RWPE2 (cell line): Measurements from ENCODE around the gene FRG2C.
"Not testable (repeated sequence)": the region's sequence is repeated elsewhere in the genome, so short reads cannot be mapped to it uniquely, and the experiment has no call there.

Experiments
- ATAC-seq: fragments of 200-7000 bp; cut with Tn5 transposase; 3 replicates; pipeline ENCODE4 v1.9.1; 2021; ENCODE audit warnings: low read depth
- DNase-seq: peaks from one replicate; pipeline ENCODE4 v3.0.0-alpha.2; 2020; ENCODE audit warnings: low spot score
- H3K27ac ChIP-seq: fragments of 450-650 bp; 2 replicates; pipeline ENCODE4 v1.5.1; 2017; ENCODE audit warnings: mild to moderate bottlenecking; ENCODE audit not compliant: poor library complexity, severe bottlenecking
- H3K27me3 ChIP-seq: fragments of 250-450 bp; sonication (Bioruptor Pico); 2 replicates; pipeline ENCODE4 v1.5.1; 2021; ENCODE audit warnings: mild to moderate bottlenecking, moderate library complexity; ENCODE audit not compliant: insufficient read depth, poor library complexity, severe bottlenecking
- H3K36me3 ChIP-seq: fragments of 250-450 bp; sonication (Bioruptor Pico); 2 replicates; pipeline ENCODE4 v1.5.1; 2020; ENCODE audit warnings: low read depth, mild to moderate bottlenecking, moderate library complexity
- H3K4me1 ChIP-seq: fragments of 250-450 bp; sonication (Bioruptor Pico); 2 replicates; pipeline ENCODE4 v1.5.1; 2021; ENCODE audit warnings: mild to moderate bottlenecking, moderate library complexity; ENCODE audit not compliant: insufficient read depth, poor library complexity, severe bottlenecking
- H3K4me3 ChIP-seq: fragments of 250-450 bp; sonication (Bioruptor Pico); 2 replicates; pipeline ENCODE4 v1.5.1; 2021; ENCODE audit warnings: mild to moderate bottlenecking, moderate library complexity; ENCODE audit not compliant: severe bottlenecking
- H3K9me3 ChIP-seq: fragments of 250-450 bp; sonication (Bioruptor Pico); 2 replicates; pipeline ENCODE4 v1.5.1; 2021; ENCODE audit warnings: mild to moderate bottlenecking, moderate library complexity; ENCODE audit not compliant: severe bottlenecking
- CTCF ChIP-seq: fragments of 450-650 bp; IDR thresholded peaks from one replicate; pipeline ENCODE4 v1.5.1; 2017; ENCODE audit warnings: mild to moderate bottlenecking, moderate library complexity; ENCODE audit not compliant: poor library complexity, severe bottlenecking

FRG2C gene

GRCh38 chr3:75643031-75643800 lies 20.9 kb upstream of the FRG2C start:
- not testable (repeated sequence) for H3K4me3 ChIP-seq, H3K36me3 ChIP-seq, DNase-seq, H3K9me3 ChIP-seq, H3K27ac ChIP-seq, H3K27me3 ChIP-seq, ATAC-seq, H3K4me1 ChIP-seq
- TF ChIP-seq CTCF: peak; percentile 66

- DNase-seq, H3K4me3 ChIP-seq, H3K27me3 ChIP-seq, H3K9me3 ChIP-seq, ATAC-seq, H3K27ac ChIP-seq, H3K36me3 ChIP-seq, H3K4me1 ChIP-seq: not testable (repeated sequence)
These were observed 18.6 kb upstream of the FRG2C start for GRCh38 chr3:75645548-75645947.

GRCh38 chr3:75650191-75650590 lies 13.9 kb upstream of the FRG2C start:
- H3K4me1 ChIP-seq: no peaks in the 10 kb centered on the region
- no peak for ATAC-seq
- H3K4me3 ChIP-seq: no peak overlapping the region
- no peak for TF ChIP-seq CTCF
- H3K27ac ChIP-seq: no peak overlapping the region
- no peaks in the 10 kb centered on the region for H3K36me3 ChIP-seq
- H3K27me3 ChIP-seq: peaks cover 9% of the 10 kb centered on the region
- DNase-seq: no peak
- H3K9me3 ChIP-seq: no peaks in the 10 kb centered on the region

GRCh38 chr3:75655101-75655904 lies 8.8 kb upstream of the FRG2C start:
- ATAC-seq: not testable (repeated sequence)

GRCh38 chr3:75655956-75656355 lies 8.2 kb upstream of the FRG2C start:
- not testable (repeated sequence) for DNase-seq, H3K4me3 ChIP-seq, H3K36me3 ChIP-seq, H3K9me3 ChIP-seq, ATAC-seq, H3K27ac ChIP-seq, H3K4me1 ChIP-seq
- H3K27me3 ChIP-seq: peaks cover 42% of the 10 kb centered on the region

More at GRCh38 chr3:75655101-75655904, 8.8 kb upstream of the FRG2C start:
- H3K4me1 ChIP-seq, DNase-seq, H3K4me3 ChIP-seq, H3K9me3 ChIP-seq, H3K36me3 ChIP-seq, H3K27ac ChIP-seq: not testable (repeated sequence)
- H3K27me3 ChIP-seq: peaks cover 42% of the 10 kb centered on the region

GRCh38 chr3:75658411-75659107 lies 5.6 kb upstream of the FRG2C start:
- not testable (repeated sequence) for H3K9me3 ChIP-seq, H3K4me3 ChIP-seq, H3K4me1 ChIP-seq, ATAC-seq, DNase-seq, H3K27ac ChIP-seq, H3K36me3 ChIP-seq
- peaks cover 42% of the 10 kb centered on the region for H3K27me3 ChIP-seq

- H3K4me1 ChIP-seq, H3K27ac ChIP-seq, DNase-seq, ATAC-seq, H3K4me3 ChIP-seq, H3K9me3 ChIP-seq, H3K36me3 ChIP-seq: not testable (repeated sequence)
- H3K27me3 ChIP-seq: peaks cover 40% of the 10 kb centered on the region
These were observed 5.1 kb upstream of the FRG2C start for GRCh38 chr3:75659108-75659433.

GRCh38 chr3:75665626-75666025 lies 1.5 kb downstream of the FRG2C start:
- H3K27me3 ChIP-seq: peaks cover 31% of the 10 kb centered on the region
- ATAC-seq, H3K27ac ChIP-seq, DNase-seq, H3K36me3 ChIP-seq, H3K9me3 ChIP-seq, H3K4me1 ChIP-seq, H3K4me3 ChIP-seq: not testable (repeated sequence)
